ENCODE data around the gene PRAMEF7.
"Not testable (repeated sequence)": the region's sequence is repeated elsewhere in the genome, so short reads cannot be mapped to it uniquely, and the experiment has no call there.

Gene PRAMEF7

DNA sequence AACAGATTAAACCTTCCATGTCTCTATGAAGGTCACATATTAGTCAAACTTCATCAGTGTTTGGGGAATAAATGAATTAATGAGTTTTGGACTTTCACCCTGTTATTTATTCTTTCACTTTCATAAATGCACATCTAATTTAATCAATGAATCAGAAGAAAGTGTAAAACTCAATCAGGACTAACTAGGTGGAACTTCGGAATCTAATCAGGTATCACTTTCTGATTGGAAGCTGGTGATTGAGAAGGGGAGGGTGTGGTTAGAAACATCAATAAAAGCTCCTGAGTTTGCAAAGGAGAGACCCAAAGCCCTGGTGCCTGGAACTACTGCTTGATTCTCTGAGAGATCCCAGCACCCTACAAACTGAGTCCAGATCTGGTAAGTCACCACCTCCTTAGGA is at the start of gene PRAMEF7:
Gene PRAMEF7, plus strand, starts transcription at position 301 of the 400 bp plus-strand sequence. CDS start 1,083 bp downstream, outside the sequence.
- not testable (repeated sequence) for H3K36me3 ChIP-seq (ENCODE audit: insufficient read depth); H3K4me2 ChIP-seq; H3K27ac ChIP-seq; H3K27me3 ChIP-seq (ENCODE audit: insufficient read depth, low read depth); H3K79me2 ChIP-seq (ENCODE audit: insufficient read depth, low read depth); H3K4me3 ChIP-seq (IDR thresholded peaks at IDR 0.05; ENCODE audit: insufficient read depth, low read depth, low read length); H4K20me1 ChIP-seq (ENCODE audit: insufficient read depth); H3K4me1 ChIP-seq (ENCODE audit: low read depth, poor library complexity, severe bottlenecking); H2AFZ ChIP-seq (ENCODE audit: low read depth); H3K9ac ChIP-seq

DNA sequence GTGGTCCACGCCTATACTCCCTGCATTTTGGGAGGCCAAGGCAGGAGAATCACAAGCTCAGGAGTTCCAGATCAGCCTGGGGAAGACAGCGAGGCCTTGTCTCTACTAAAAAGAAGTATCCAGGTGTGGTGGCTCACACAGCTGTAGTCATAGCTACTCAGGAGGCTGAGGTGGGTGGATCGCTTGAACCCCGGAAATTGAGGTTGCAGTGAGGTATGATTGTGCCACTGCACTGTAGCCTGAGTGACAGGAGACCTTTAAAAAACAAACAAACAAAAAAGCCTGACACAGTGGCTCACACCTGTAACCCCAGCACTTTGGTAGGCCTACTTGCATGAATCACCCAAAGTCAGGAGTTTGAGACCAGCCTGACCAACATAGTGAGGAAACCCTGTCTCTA is 38.0 kb upstream of the PRAMEF7 start:
- H3K36me3 ChIP-seq (ENCODE audit: insufficient read depth); H3K27ac ChIP-seq; H3K9ac ChIP-seq; H3K4me3 ChIP-seq (IDR thresholded peaks at IDR 0.05; ENCODE audit: insufficient read depth, low read depth, low read length); H3K4me2 ChIP-seq; H3K79me2 ChIP-seq (ENCODE audit: insufficient read depth, low read depth); H4K20me1 ChIP-seq (ENCODE audit: insufficient read depth); H2AFZ ChIP-seq (ENCODE audit: low read depth); H3K27me3 ChIP-seq (ENCODE audit: insufficient read depth, low read depth); H3K4me1 ChIP-seq (ENCODE audit: low read depth, poor library complexity, severe bottlenecking): not testable (repeated sequence)

DNA sequence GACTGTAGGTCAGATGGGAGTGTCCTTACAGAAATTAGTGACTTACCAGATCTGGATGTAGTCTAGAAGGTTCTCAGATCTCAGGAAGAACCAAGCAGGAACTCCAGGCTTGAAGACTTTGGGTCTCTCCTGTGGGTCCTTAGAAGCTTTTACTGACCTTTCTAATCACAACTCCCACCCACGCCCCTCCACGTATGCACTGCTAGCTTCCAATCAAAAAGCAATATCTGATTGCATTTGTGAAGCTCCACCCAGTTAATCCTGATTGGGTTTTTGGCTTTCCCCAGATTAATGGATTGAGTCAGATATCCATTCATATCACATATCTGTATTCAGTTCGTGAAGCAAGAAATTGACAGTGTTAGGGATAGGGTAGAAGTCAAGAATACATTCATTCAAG is 30.3 kb upstream of the PRAMEF7 start, which contains the start of gene PRAMEF4:
Gene PRAMEF4, minus strand, starts transcription at position 101 of the 400 bp plus-strand sequence. CDS start 2,807 bp downstream, outside the sequence.
- not testable (repeated sequence) for H3K4me1 ChIP-seq (ENCODE audit: low read depth, poor library complexity, severe bottlenecking); H3K27ac ChIP-seq; H4K20me1 ChIP-seq (ENCODE audit: insufficient read depth); H3K4me3 ChIP-seq (IDR thresholded peaks at IDR 0.05; ENCODE audit: insufficient read depth, low read depth, low read length); H3K27me3 ChIP-seq (ENCODE audit: insufficient read depth, low read depth); H3K79me2 ChIP-seq (ENCODE audit: insufficient read depth, low read depth); H3K4me2 ChIP-seq; H3K9ac ChIP-seq; H3K36me3 ChIP-seq (ENCODE audit: insufficient read depth); H2AFZ ChIP-seq (ENCODE audit: low read depth)

DNA sequence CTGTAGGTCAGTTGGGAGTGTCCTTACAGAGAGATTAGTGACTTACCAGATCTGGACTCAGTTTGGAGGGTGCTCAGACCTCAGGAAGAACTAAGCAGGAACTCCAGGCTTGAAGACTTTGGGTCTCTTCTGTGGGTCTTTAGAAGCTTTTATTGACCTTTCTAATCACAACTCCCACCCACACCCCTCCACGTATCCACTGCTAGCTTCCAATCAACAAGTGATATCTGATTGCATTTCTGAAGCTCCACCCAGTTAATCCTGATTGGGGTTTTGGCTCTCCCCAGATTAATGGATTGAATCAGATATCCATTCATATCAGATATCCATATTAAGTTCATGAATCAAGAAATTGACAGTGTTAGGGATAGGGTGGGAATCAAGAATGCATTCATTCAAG is 18.2 kb upstream of the PRAMEF7 start, which contains the start of gene PRAMEF10:
Gene PRAMEF10, minus strand, starts transcription at position 101 of the 400 bp plus-strand sequence. CDS start 2,423 bp downstream, outside the sequence.
- H3K79me2 ChIP-seq (ENCODE audit: insufficient read depth, low read depth); H3K36me3 ChIP-seq (ENCODE audit: insufficient read depth); H4K20me1 ChIP-seq (ENCODE audit: insufficient read depth); H3K9ac ChIP-seq; H3K27me3 ChIP-seq (ENCODE audit: insufficient read depth, low read depth); H3K27ac ChIP-seq; H3K4me3 ChIP-seq (IDR thresholded peaks at IDR 0.05; ENCODE audit: insufficient read depth, low read depth, low read length); H2AFZ ChIP-seq (ENCODE audit: low read depth); H3K4me1 ChIP-seq (ENCODE audit: low read depth, poor library complexity, severe bottlenecking); H3K4me2 ChIP-seq: not testable (repeated sequence)

DNA sequence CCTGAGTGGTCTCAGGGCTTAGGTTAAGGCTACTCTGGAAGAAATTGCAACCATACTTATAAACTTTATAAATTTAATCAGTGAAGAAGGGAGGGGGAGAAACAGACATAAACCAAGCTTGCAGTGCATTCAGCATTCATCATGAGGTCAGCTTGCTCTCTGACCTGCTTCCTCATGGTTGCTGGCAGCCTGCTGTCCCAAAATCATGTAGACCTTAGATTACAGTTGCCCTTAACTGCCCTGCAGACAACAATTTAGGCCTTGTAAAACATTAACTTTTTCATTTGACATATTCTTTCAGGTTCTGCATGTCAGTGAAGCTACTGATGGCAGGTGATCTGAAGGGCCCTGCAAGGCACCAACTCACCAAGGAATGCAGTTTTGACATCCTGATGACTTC is 17.2 kb upstream of the PRAMEF7 start:
- not testable (repeated sequence) for H3K4me1 ChIP-seq (ENCODE audit: low read depth, poor library complexity, severe bottlenecking); H3K27ac ChIP-seq; H3K4me2 ChIP-seq; H3K36me3 ChIP-seq (ENCODE audit: insufficient read depth); H2AFZ ChIP-seq (ENCODE audit: low read depth); H4K20me1 ChIP-seq (ENCODE audit: insufficient read depth); H3K9ac ChIP-seq; H3K4me3 ChIP-seq (IDR thresholded peaks at IDR 0.05; ENCODE audit: insufficient read depth, low read depth, low read length); H3K79me2 ChIP-seq (ENCODE audit: insufficient read depth, low read depth); H3K27me3 ChIP-seq (ENCODE audit: insufficient read depth, low read depth)

DNA sequence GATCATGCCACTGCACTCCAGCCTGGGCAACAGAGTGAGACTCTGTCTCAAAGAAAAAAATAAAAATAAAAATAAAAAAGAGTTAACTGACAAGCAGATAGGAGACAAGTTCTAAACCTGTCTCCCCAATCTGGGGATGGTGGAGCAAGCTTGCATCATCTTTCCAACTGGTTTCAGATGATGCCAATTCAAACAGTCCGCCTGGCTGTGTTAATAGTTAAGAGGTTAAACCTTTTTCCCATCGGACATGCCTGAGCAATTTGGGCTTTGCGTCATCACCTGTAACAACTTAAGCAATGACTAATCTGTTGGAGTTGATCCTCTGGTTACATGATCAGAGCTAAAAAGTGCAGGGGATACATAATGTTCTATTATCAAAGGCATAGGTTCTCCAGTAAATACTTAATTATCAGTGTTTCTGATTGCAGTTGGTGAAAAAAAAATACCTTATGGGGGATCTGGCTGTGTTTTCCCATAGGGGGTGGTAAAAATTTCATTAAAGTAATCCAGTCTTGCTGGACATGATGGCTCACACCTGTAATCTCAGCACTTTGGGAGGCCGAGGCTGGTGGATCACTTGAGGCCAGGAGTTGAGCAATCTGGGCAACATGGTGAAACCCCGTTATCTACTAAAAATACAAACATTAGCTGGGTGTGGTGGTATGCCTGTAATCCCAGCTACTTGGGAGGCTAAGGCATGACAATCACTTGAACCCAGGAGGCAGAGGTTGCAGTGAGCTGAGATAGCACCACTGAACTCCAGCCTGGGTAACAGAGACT is 12.4 kb upstream of the PRAMEF7 start:
- not testable (repeated sequence) for H3K79me2 ChIP-seq (ENCODE audit: insufficient read depth, low read depth); H3K36me3 ChIP-seq (ENCODE audit: insufficient read depth); H3K4me2 ChIP-seq; H4K20me1 ChIP-seq (ENCODE audit: insufficient read depth); H3K9ac ChIP-seq; H3K27ac ChIP-seq; H3K4me3 ChIP-seq (IDR thresholded peaks at IDR 0.05; ENCODE audit: insufficient read depth, low read depth, low read length); H2AFZ ChIP-seq (ENCODE audit: low read depth); H3K27me3 ChIP-seq (ENCODE audit: insufficient read depth, low read depth); H3K4me1 ChIP-seq (ENCODE audit: low read depth, poor library complexity, severe bottlenecking)

DNA sequence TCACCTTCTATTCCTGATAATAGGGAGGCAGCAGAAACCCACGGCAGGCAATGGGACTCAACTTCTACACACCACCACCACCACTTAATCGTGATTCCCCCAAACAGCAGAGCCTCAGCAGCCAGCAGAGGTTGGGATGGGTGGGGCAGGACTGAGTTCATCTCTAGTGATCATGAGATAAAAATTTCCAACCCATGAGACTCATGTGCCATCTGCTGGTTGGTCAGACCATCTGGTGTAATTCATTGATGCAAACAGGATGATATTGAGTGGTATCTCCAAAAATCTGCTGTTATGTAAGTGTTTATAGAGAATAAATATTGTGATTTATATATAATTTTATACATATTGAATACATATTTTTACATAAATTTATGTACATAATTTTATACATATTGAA is 5.3 kb downstream of the PRAMEF7 start:
- not testable (repeated sequence) for H3K4me3 ChIP-seq (IDR thresholded peaks at IDR 0.05; ENCODE audit: insufficient read depth, low read depth, low read length); H2AFZ ChIP-seq (ENCODE audit: low read depth); H3K36me3 ChIP-seq (ENCODE audit: insufficient read depth); H3K4me1 ChIP-seq (ENCODE audit: low read depth, poor library complexity, severe bottlenecking); H4K20me1 ChIP-seq (ENCODE audit: insufficient read depth); H3K27ac ChIP-seq; H3K79me2 ChIP-seq (ENCODE audit: insufficient read depth, low read depth); H3K4me2 ChIP-seq; H3K9ac ChIP-seq; H3K27me3 ChIP-seq (ENCODE audit: insufficient read depth, low read depth)

DNA sequence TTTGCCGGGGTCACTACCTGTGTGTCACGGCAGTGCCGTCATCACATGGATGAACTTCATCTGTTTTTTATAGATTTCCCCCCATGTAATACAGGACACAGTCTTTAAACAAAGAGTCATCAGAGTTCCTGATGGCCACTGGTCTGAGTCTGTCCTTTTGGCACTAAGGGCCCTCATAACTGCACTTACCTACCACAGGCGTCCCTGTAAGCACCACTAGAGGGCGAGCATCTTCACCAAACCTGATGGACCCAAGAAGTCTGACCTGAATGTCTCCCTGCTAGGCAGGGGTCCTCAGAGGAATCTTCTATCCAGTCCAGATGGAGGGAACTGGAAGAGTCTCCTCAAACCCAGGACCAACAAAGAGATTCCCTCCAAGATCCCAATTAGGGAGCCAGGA is 8.0 kb downstream of the PRAMEF7 start:
- not testable (repeated sequence) for H3K36me3 ChIP-seq (ENCODE audit: insufficient read depth); H3K4me1 ChIP-seq (ENCODE audit: low read depth, poor library complexity, severe bottlenecking); H3K9ac ChIP-seq; H3K27ac ChIP-seq; H3K27me3 ChIP-seq (ENCODE audit: insufficient read depth, low read depth); H3K4me2 ChIP-seq; H4K20me1 ChIP-seq (ENCODE audit: insufficient read depth); H2AFZ ChIP-seq (ENCODE audit: low read depth); H3K79me2 ChIP-seq (ENCODE audit: insufficient read depth, low read depth); H3K4me3 ChIP-seq (IDR thresholded peaks at IDR 0.05; ENCODE audit: insufficient read depth, low read depth, low read length)

DNA sequence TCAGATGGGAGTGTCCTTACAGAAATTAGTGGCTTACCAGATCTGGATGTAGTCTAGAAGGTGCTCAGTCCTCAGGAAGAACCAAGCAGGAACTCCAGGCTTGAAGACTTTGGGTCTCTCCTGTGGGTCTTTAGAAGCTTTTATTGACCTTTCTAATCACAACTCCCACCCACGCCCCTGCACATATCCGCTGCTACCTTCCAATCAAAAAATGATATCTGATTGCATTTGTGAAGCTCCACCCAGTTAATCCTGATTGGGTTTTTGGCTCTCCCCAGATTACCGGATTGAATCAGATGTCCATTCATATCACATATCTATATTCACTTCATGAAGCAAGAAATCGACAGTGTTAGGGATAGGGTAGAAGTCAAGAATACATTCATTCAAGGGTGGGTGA is 31.1 kb downstream of the PRAMEF7 start, which contains the start of gene PRAMEF6:
Gene PRAMEF6, minus strand, starts transcription at position 101 of the 400 bp plus-strand sequence. CDS start 5,062 bp downstream, outside the sequence.
- H3K4me2 ChIP-seq; H3K79me2 ChIP-seq (ENCODE audit: insufficient read depth, low read depth); H3K4me1 ChIP-seq (ENCODE audit: low read depth, poor library complexity, severe bottlenecking); H3K27ac ChIP-seq; H4K20me1 ChIP-seq (ENCODE audit: insufficient read depth); H2AFZ ChIP-seq (ENCODE audit: low read depth); H3K4me3 ChIP-seq (IDR thresholded peaks at IDR 0.05; ENCODE audit: insufficient read depth, low read depth, low read length); H3K36me3 ChIP-seq (ENCODE audit: insufficient read depth); H3K9ac ChIP-seq; H3K27me3 ChIP-seq (ENCODE audit: insufficient read depth, low read depth): not testable (repeated sequence)
